HepG2 (cell line): Measurements from ENCODE around the gene ING5. TPM values are rescaled to one million over a fixed set of nuclear protein-coding genes. Genes with fewer than 3 reads are reported as not detected.

Source experiments
- BRD4 ChIP-seq: sonication (generic); formaldehyde crosslinking; IDR thresholded peaks from 2 replicates; pipeline ENCODE4 v1.4.0; 2020; ENCODE audit warnings: missing genetic modification reagents
- CSRNP1 ChIP-seq: sonication (generic); formaldehyde crosslinking; IDR thresholded peaks from 2 replicates; pipeline ENCODE4 v1.8.1; 2023; ENCODE audit warnings: mild to moderate bottlenecking, missing genetic modification reagents
- ELK4 ChIP-seq: sonication (generic); formaldehyde crosslinking; IDR thresholded peaks from 2 replicates; pipeline ENCODE4 v1.9.0; 2021; ENCODE audit warnings: missing genetic modification reagents, borderline replicate concordance
- HHEX ChIP-seq: IDR thresholded peaks from 2 replicates; pipeline ENCODE4 v1.6.1; 2016; ENCODE audit warnings: control low read depth
- HMG20B ChIP-seq: conservative IDR thresholded peaks from 2 replicates; pipeline ENCODE4 v1.6.1; 2016; ENCODE audit warnings: missing genetic modification reagents, missing compliant biosample characterization
- JDP2 ChIP-seq: sonication (generic); formaldehyde crosslinking; IDR thresholded peaks from 2 replicates; pipeline ENCODE4 v1.8.1; 2022; ENCODE audit warnings: missing genetic modification reagents, borderline replicate concordance
- JUNB ChIP-seq: sonication (generic); formaldehyde crosslinking; IDR thresholded peaks from 2 replicates; pipeline ENCODE4 v1.8.0; 2022; ENCODE audit warnings: missing genetic modification reagents, mild to moderate bottlenecking, borderline replicate concordance
- KDM3A ChIP-seq: IDR thresholded peaks from 2 replicates; pipeline ENCODE4 v1.6.1; 2018; ENCODE audit warnings: low read depth, missing compliant biosample characterization
- MEIS1 ChIP-seq: sonication (generic); formaldehyde crosslinking; IDR thresholded peaks from 2 replicates; pipeline ENCODE4 v1.9.0; 2021; ENCODE audit warnings: mild to moderate bottlenecking, missing genetic modification reagents, moderate library complexity, borderline replicate concordance
- MLLT10 ChIP-seq: sonication (generic); formaldehyde crosslinking; IDR thresholded peaks from 2 replicates; pipeline ENCODE4 v1.4.0; 2020; ENCODE audit warnings: missing genetic modification reagents
- PHF20 ChIP-seq: sonication (generic); formaldehyde crosslinking; IDR thresholded peaks from 2 replicates; pipeline ENCODE4 v1.5.0; 2020; ENCODE audit warnings: mild to moderate bottlenecking, missing genetic modification reagents
- SALL1 ChIP-seq: sonication (generic); formaldehyde crosslinking; IDR thresholded peaks from 2 replicates; pipeline ENCODE4 v1.8.0; 2022; ENCODE audit warnings: mild to moderate bottlenecking, missing genetic modification reagents
- SNAI1 ChIP-seq: sonication (generic); formaldehyde crosslinking; IDR thresholded peaks from 2 replicates; pipeline ENCODE4 v1.5.0; 2020; ENCODE audit warnings: mild to moderate bottlenecking, missing genetic modification reagents, borderline replicate concordance
- SOX13 ChIP-seq, 3 experiments: fragments of 450-650 bp in 1 of 3; sonication (generic) in 1 of 3; formaldehyde crosslinking in 1 of 3; IDR thresholded peaks in 2 of 3; conservative IDR thresholded peaks in 1 of 3; 2 replicates each; pipeline versions ENCODE4 v1.5.0 to v1.6.1; 2016 to 2020; ENCODE audit warnings: antibody characterized with exemption in 1 of 3, mild to moderate bottlenecking in 1 of 3, missing compliant biosample characterization in 1 of 3, missing genetic modification reagents in 1 of 3, moderate library complexity in 1 of 3
- THRA ChIP-seq: sonication (generic); formaldehyde crosslinking; IDR thresholded peaks from 2 replicates; pipeline ENCODE4 v1.4.0; 2020; ENCODE audit warnings: missing genetic modification reagents, borderline replicate concordance
- ZBTB8A ChIP-seq: sonication (generic); formaldehyde crosslinking; IDR thresholded peaks from 2 replicates; pipeline ENCODE4 v1.4.0; 2020; ENCODE audit warnings: mild to moderate bottlenecking, low read depth, missing genetic modification reagents, borderline replicate concordance
- ZMYM3 ChIP-seq: sonication (generic); formaldehyde crosslinking; IDR thresholded peaks from 2 replicates; pipeline ENCODE4 v1.5.1; 2020; ENCODE audit warnings: mild to moderate bottlenecking, missing genetic modification reagents
- ZNF263 ChIP-seq: sonication (generic); formaldehyde crosslinking; IDR thresholded peaks from 2 replicates; pipeline ENCODE4 v1.4.0; 2020; ENCODE audit warnings: missing genetic modification reagents
- ZNF414 ChIP-seq: sonication (generic); formaldehyde crosslinking; IDR thresholded peaks from 2 replicates; pipeline ENCODE4 v1.5.0; 2020; ENCODE audit warnings: missing genetic modification reagents
- ZNF432 ChIP-seq: sonication (generic); formaldehyde crosslinking; IDR thresholded peaks from 2 replicates; pipeline ENCODE4 v1.5.0; 2020; ENCODE audit warnings: missing genetic modification reagents, mild to moderate bottlenecking, borderline replicate concordance
- ZNF572 ChIP-seq: sonication (generic); formaldehyde crosslinking; IDR thresholded peaks from 2 replicates; pipeline ENCODE4 v1.5.1; 2020; ENCODE audit warnings: mild to moderate bottlenecking, missing genetic modification reagents
- polyA plus RNA-seq, 8 experiments: library from polyadenylated mRNA; depleted of rRNA in 3 of 8; stranded (reverse) in 7 of 8; unstranded in 1 of 8; fragments of >200 nt; fragmentation: Illumina TruSeq in 4 of 8; extraction: Trizol in 4 of 8; gene quantifications; 2 replicates each; pipeline versions ENCODE4 v1.2.1 to v1.2.3, GENCODE V29; 2011 to 2016; ENCODE audit warnings: low read depth in 4 of 8, missing spikeins in 1 of 8, mixed read lengths in 1 of 8; ENCODE audit not compliant: insufficient read depth in 1 of 8
- total RNA-seq, 5 experiments: library from RNA; depleted of rRNA; stranded (reverse); fragments of >200 nt; fragmentation: Illumina TruSeq; extraction: Trizol; gene quantifications; 2 replicates each; pipeline ENCODE4 v1.2.3, GENCODE V29; 2016; ENCODE audit warnings: low read depth in 1 of 5

ING5 gene
- total and polyA plus RNA-seq, 2 of the 13 experiments (the other 11 are each of a cell fraction or from before 2014, with no cell fraction given), result 61.9 to 71.9 TPM

- peak; percentile 81; the same call in 1 of the 2 replicates for TF ChIP-seq JDP2
- TF ChIP-seq ELK4 (CRISPR knock-in tag), result peak; percentile 75; the same call in 1 of the 2 replicates
- peak; percentile 93 for TF ChIP-seq SALL1
- TF ChIP-seq SNAI1 (CRISPR knock-in tag), result no peak
- TF ChIP-seq HHEX (CRISPR knock-in tag), result no peak
- peak; percentile 69 for TF ChIP-seq ZNF263 (CRISPR knock-in tag)
- TF ChIP-seq SOX13 (IDR thresholded peaks at IDR 0.05), result no peak
- 0 out of 4 replicates have a peak, but pooled peaks of 1 of the 2 experiments have one; percentile 13 for TF ChIP-seq SOX13 (CRISPR knock-in tag; conservative IDR thresholded peaks at IDR 0.05 in 1 of 2, IDR thresholded peaks at IDR 0.05 in 1 of 2)
- TF ChIP-seq ZNF572 (CRISPR knock-in tag), result no peak
- TF ChIP-seq KDM3A (CRISPR knock-in tag), result 0 out of 2 replicates have a peak, but pooled peaks have one; percentile 40
- TF ChIP-seq MEIS1 (CRISPR knock-in tag), result peak; percentile 63; the same call in 1 of the 2 replicates
- peak; percentile 93 for TF ChIP-seq PHF20 (CRISPR knock-in tag)
- TF ChIP-seq HMG20B (CRISPR knock-in tag), result no peak
- TF ChIP-seq ZNF432 (CRISPR knock-in tag), result no peak
- no peak for TF ChIP-seq MLLT10 (CRISPR knock-in tag)
- TF ChIP-seq JUNB, result no peak; the same call in 1 of the 2 replicates
- peak; percentile 96 for TF ChIP-seq CSRNP1 (CRISPR knock-in tag)
- TF ChIP-seq THRA (CRISPR knock-in tag), result peak; percentile 82; the same call in 1 of the 2 replicates
- no peak; the same call in 1 of the 2 replicates for TF ChIP-seq ZMYM3 (CRISPR knock-in tag)
- peak; percentile 92 for TF ChIP-seq ZNF414
- peak; percentile 54; the same call in 1 of the 2 replicates for TF ChIP-seq ZBTB8A (CRISPR knock-in tag)
- TF ChIP-seq BRD4 (CRISPR knock-in tag), result peak; percentile 59; the same call in 1 of the 2 replicates
Measured at GRCh38 chr2:241686650-241687425, 15.0 kb upstream of the ING5 start, which contains the start of gene DTYMK (continued).
